ENCODE data around the gene IDUA.

GRCh38 chr4:1047106-1047975 lies 60.5 kb downstream of the IDUA start:
- TF ChIP-seq EZH2phosphoT487 (IDR thresholded peaks at IDR 0.05; ENCODE audit: low read depth) (no peak), CTCF (IDR thresholded peaks at IDR 0.05; ENCODE audit: low read depth, low read length) (no peak)

Data from OCI-LY3 (cell line).